HFF-Myc (cell line): ENCODE data around the gene ENTHD1.
"Not testable (repeated sequence)": the region's sequence is repeated elsewhere in the genome, so short reads cannot be mapped to it uniquely, and the experiment has no call there.

Source experiments
- DNase-seq: peaks from one replicate; pipeline ENCODE4 v3.0.0-alpha.2; 2011; ENCODE audit warnings: low read depth; ENCODE audit errors: extremely low read depth
- H3K4me3 ChIP-seq: replicated peaks from 2 replicates; pipeline ENCODE4 v1.5.1; 2011; ENCODE audit warnings: low read depth, mild to moderate bottlenecking, control low read depth, low read length
- CTCF ChIP-seq: IDR thresholded peaks from 2 replicates; pipeline ENCODE4 v1.5.1; 2012; ENCODE audit warnings: mild to moderate bottlenecking, low read depth, low read length, control low read depth; ENCODE audit errors: missing control alignments

ENTHD1 gene

GRCh38 chr22:39894554-39895092, 1.1 kb upstream of the ENTHD1 start:
- DNase-seq: no peak
- no peak overlapping the region for H3K4me3 ChIP-seq
- TF ChIP-seq CTCF: no peak

GRCh38 chr22:39889924-39890323, 3.6 kb downstream of the ENTHD1 start:
- not testable (repeated sequence) for DNase-seq, H3K4me3 ChIP-seq

- H3K4me3 ChIP-seq: no peak overlapping the region
- no peak for TF ChIP-seq CTCF
- no peak for DNase-seq
Measured at GRCh38 chr22:39883057-39883456, 10.5 kb downstream of the ENTHD1 start.

GRCh38 chr22:39880722-39881121, 12.8 kb downstream of the ENTHD1 start:
- TF ChIP-seq CTCF: no peak
- no peak for DNase-seq
- no peak overlapping the region for H3K4me3 ChIP-seq

- no peak for DNase-seq
- TF ChIP-seq CTCF: no peak
- no peak overlapping the region for H3K4me3 ChIP-seq
Measured at GRCh38 chr22:39877079-39877845, 16.3 kb downstream of the ENTHD1 start.

GRCh38 chr22:39875176-39875885, 18.2 kb downstream of the ENTHD1 start:
- not testable (repeated sequence) for DNase-seq, H3K4me3 ChIP-seq

- no peak for DNase-seq
- H3K4me3 ChIP-seq: no peak overlapping the region
- no peak for TF ChIP-seq CTCF
Measured at GRCh38 chr22:39873965-39874364, 19.6 kb downstream of the ENTHD1 start.
